CD8-positive, alpha-beta memory T cell (primary cell): ENCODE data around the gene PLXNB1. TPM values are rescaled to one million over a fixed set of nuclear protein-coding genes. Genes with fewer than 3 reads are reported as not detected.

Experiments used
- CTCF ChIA-PET: fragments of 350-600 bp; sonication (Branson Sonifier 250); formaldehyde crosslinking; loops from one replicate; lab custom pipeline; 2021; ENCODE audit warnings: antibody characterized with exemption; lab: Charles Lee
- POLR2A ChIA-PET: fragments of 350-600 bp; sonication (Branson Sonifier 250); formaldehyde crosslinking; loops from one replicate; lab custom pipeline; 2021; ENCODE audit warnings: antibody characterized with exemption; lab: Charles Lee
- DNase-seq, 5 donors: peaks; one replicate each; pipeline versions ENCODE4 v3.0.0 to v3.0.0-alpha.2; 2020 to 2022; ENCODE audit warnings: mixed read lengths in 1 of 5
- H3K27ac ChIP-seq: one replicate; pipeline ENCODE4 v1.7.0; 2013; ENCODE audit warnings: low read depth, mild to moderate bottlenecking, low read length, moderate library complexity
- H3K27me3 ChIP-seq: 2 replicates; pipeline ENCODE4 v1.7.0; 2013; ENCODE audit warnings: low read length, mild to moderate bottlenecking; ENCODE audit not compliant: insufficient read depth, poor library complexity, severe bottlenecking
- H3K36me3 ChIP-seq: 2 replicates; pipeline ENCODE4 v1.7.0; 2013; ENCODE audit warnings: mild to moderate bottlenecking, low read length, moderate library complexity; ENCODE audit not compliant: insufficient read depth
- H3K4me1 ChIP-seq: 2 replicates; pipeline ENCODE4 v1.7.0; 2013; ENCODE audit warnings: mild to moderate bottlenecking, low read length, moderate library complexity; ENCODE audit not compliant: insufficient read depth
- H3K4me3 ChIP-seq: 2 replicates; pipeline ENCODE4 v1.7.0; 2013; ENCODE audit warnings: mild to moderate bottlenecking, low read length
- H3K9me3 ChIP-seq: 2 replicates; pipeline ENCODE4 v1.7.0; 2013; ENCODE audit warnings: mild to moderate bottlenecking, low read length
- H3K27ac Mint-ChIP-seq, 8 donors: one replicate each; pipeline ENCODE4 v1.8.0; 2020 to 2021; ENCODE audit warnings: mixed read lengths in 8 of 8, mild to moderate bottlenecking in 6 of 8, inconsistent platforms in 3 of 8, moderate library complexity in 3 of 8
- H3K27me3 Mint-ChIP-seq, 2 donors: one replicate each; pipeline ENCODE4 v1.8.0; 2020 to 2021; ENCODE audit warnings: mixed read lengths in 2 of 2, mild to moderate bottlenecking in 1 of 2, moderate library complexity in 1 of 2
- H3K36me3 Mint-ChIP-seq, 3 donors: one replicate each; pipeline ENCODE4 v1.8.0; 2020 to 2021; ENCODE audit warnings: mixed read lengths in 3 of 3, inconsistent platforms in 1 of 3, mild to moderate bottlenecking in 1 of 3
- H3K4me1 Mint-ChIP-seq, 3 donors: one replicate each; pipeline ENCODE4 v1.8.0; 2020 to 2021; ENCODE audit warnings: mixed read lengths in 3 of 3, inconsistent platforms in 1 of 3, mild to moderate bottlenecking in 1 of 3
- H3K4me3 Mint-ChIP-seq, 7 donors: one replicate each; pipeline ENCODE4 v1.8.0; 2020 to 2021; ENCODE audit warnings: mixed read lengths in 7 of 7, mild to moderate bottlenecking in 6 of 7, moderate library complexity in 4 of 7, inconsistent platforms in 2 of 7
- H3K9me3 Mint-ChIP-seq, 5 donors: one replicate each; pipeline ENCODE4 v1.8.0; 2020 to 2022; ENCODE audit warnings: mixed read lengths in 5 of 5, mild to moderate bottlenecking in 3 of 5, moderate library complexity in 2 of 5, inconsistent platforms in 1 of 5
- polyA plus RNA-seq: library from polyadenylated mRNA; unstranded; fragments of 300-500 nt; fragmentation: Illumina TruSeq; gene quantifications from one replicate; pipeline ENCODE4 v1.2.3, GENCODE V29; 2021
- total RNA-seq, 2 experiments: library from RNA; stranded (reverse); gene quantifications; one replicate each; pipeline ENCODE4 v1.2.3, GENCODE V29; 2021

Gene PLXNB1
- total and polyA plus RNA-seq, 3 experiments from 2014 or later, result 0.30 to 5.5 (median 3.1) TPM

DNA sequence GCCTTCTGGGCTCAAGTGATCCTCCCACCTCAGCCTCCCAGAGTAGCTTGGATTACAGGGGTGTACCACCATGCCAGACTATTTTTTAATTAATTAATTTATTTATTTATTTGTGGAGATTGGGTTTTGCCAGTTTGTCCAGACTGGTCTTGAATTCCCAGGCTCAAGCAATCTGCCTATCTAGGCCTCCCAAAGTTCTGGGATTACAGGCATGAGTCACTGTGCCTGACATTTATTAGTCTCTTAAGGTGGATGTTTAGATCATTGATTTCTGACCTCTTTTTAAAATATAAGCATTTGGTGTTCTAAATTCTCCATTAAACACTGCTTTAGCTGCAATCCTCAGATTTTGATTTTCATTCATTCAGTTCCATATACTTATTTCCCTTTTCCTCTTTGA is 42.3 kb downstream of the PLXNB1 start:
- Mint-ChIP-seq H3K9me3 (no peaks in the 10 kb centered on the region), H3K27me3 (peaks cover 10 to 36% of the 10 kb centered on the region in 2 donors), H3K36me3 (no peaks in the 10 kb centered on the region), H3K4me1 (no peaks in the 10 kb centered on the region), H3K4me3 (no peak overlapping the region), H3K27ac (no peak overlapping the region)
- Histone ChIP-seq H3K9me3 (no peaks in the 10 kb centered on the region), H3K4me3 (no peak overlapping the region), H3K27ac (no peak overlapping the region), H3K27me3 (no peaks in the 10 kb centered on the region), H3K4me1 (no peaks in the 10 kb centered on the region), H3K36me3 (no peaks in the 10 kb centered on the region)
- POLR2A ChIA-PET, result no interaction called here
- CTCF ChIA-PET, result interaction anchor here (1.6 kb wide), 1 partner anchor 13 kb away, joined by 4 read pairs; no protein-coding TSS in a partner anchor
- no peak for DNase-seq

DNA sequence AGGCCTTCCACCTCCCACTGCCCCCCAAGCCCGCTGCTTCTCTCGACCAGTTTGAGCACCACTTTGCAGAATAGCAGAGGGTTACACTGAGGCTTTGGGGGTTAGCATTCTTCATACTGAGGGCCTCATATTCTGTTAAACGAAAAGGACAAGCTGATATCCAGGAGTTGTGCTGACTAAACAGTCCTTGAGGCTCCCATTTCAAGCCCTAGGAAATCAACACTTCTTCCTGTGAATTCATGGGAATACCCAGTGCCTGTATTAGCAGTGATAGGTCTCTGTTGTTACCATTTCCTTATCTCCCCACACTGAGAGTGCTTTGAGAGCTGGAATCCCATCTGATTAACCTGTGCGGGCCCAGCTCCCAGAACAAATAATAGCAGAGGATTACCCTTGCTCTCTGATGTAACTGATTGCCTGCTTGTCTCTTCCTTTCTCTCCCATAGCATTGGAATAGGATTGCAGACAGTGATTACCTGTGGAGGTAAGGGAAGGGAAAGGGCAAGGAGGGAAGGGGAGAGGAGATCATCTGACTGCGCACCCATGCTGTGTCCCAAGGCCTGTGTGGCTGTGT is 56.9 kb downstream of the PLXNB1 start:
- POLR2A ChIA-PET, result no interaction called here
- Histone ChIP-seq H3K36me3 (no peaks in the 10 kb centered on the region), H3K4me3 (no peak overlapping the region), H3K27me3 (no peaks in the 10 kb centered on the region), H3K9me3 (no peaks in the 10 kb centered on the region), H3K27ac (no peak overlapping the region), H3K4me1 (no peaks in the 10 kb centered on the region)
- Mint-ChIP-seq H3K4me3 (no peak overlapping the region), H3K27ac (no peak overlapping the region), H3K36me3 (no peaks in the 10 kb centered on the region), H3K27me3 (peaks cover 0 to 1% of the 10 kb centered on the region in 2 donors), H3K4me1 (no peaks in the 10 kb centered on the region), H3K9me3 (no peaks in the 10 kb centered on the region)
- DNase-seq, result no peak
- CTCF ChIA-PET, result interaction anchor here (1.2 kb wide), 1 partner anchor 63 kb away, joined by 4 read pairs; no protein-coding TSS in a partner anchor

DNA sequence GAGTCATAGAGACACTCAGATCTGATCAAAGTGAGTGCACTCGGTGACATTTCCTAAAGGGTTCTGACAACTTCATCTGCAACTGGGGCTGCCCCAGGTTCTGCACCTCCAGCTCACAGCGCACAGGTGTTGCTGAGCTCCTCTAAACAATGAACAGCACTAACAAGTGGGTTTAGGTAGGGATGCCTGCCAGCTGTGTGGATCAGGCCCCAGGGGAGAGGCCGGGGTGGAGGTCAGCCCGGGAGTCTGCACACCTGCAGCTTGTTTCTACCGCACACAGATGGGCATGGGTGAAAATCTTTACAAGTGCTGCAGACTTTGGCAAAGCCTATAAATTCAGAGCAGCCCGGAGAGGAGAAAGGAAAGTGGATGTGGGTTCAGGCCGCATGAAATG is 57.5 kb downstream of the PLXNB1 start:
- ChIA-PET CTCF (interaction anchor here (1.2 kb wide), 1 partner anchor 64 kb away, joined by 4 read pairs; no protein-coding TSS in a partner anchor), POLR2A (no interaction called here)
- Histone ChIP-seq H3K4me1 (no peaks in the 10 kb centered on the region), H3K36me3 (no peaks in the 10 kb centered on the region), H3K9me3 (no peaks in the 10 kb centered on the region), H3K4me3 (no peak overlapping the region), H3K27ac (no peak overlapping the region), H3K27me3 (no peaks in the 10 kb centered on the region)
- Mint-ChIP-seq H3K27me3 (peaks cover 0 to 1% of the 10 kb centered on the region in 2 donors), H3K4me1 (no peaks in the 10 kb centered on the region), H3K9me3 (no peaks in the 10 kb centered on the region), H3K27ac (no peak overlapping the region), H3K36me3 (no peaks in the 10 kb centered on the region), H3K4me3 (no peak overlapping the region)
- DNase-seq, result no peak

DNA sequence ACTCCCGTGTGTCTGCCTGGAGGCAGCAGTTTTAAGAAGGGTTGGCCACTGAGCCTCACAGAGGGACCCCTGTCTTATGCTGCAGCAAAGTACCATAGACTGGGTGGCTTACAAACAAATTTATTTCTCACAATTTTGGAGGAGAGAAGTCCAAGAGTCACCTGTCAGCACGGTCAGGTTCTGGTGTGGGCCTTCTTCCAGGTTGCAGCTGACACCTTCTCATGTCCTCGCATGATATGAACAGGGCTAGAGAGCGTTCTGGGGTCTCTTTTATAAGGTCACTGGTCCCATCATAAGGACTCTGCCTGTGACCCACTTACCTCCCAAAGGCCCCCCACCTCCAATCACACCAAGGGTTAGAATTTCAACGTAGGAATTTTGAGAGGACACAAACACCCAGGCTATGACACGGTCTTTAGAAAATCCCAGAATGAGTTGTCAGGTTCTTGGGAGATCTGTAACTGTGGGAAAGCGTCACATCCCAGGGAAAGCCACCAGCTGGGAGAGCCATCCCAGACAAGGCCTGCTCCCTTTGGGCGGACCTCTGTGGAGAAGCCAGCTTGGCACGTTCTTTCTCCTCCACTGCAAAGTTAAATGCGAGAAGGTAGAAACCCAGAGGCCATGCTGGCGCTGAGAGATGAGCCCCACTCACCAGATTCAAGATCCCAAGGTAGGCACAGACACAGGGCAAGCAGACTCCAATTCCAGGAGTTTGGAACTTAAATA is 58.1 kb downstream of the PLXNB1 start, which contains the start of gene FBXW12:
Gene FBXW12, plus strand, starts transcription at position 569 of the 726 bp plus-strand sequence. CDS start 549 bp downstream, outside the sequence.
- no peaks in the 10 kb centered on the region for H3K27me3 ChIP-seq
- Mint-ChIP-seq H3K9me3 (no peaks in the 10 kb centered on the region), H3K27me3 (peaks cover 0 to 1% of the 10 kb centered on the region in 2 donors), H3K4me3 (no peak within 1 kb of the TSS), H3K27ac (peak within 1 kb of the TSS in 1 of 8 donors; percentile 2), H3K36me3 (no peaks in the 10 kb centered on the region), H3K4me1 (no peaks in the 10 kb centered on the region)
- CTCF ChIA-PET, result interaction anchor here (1.2 kb wide), 1 partner anchor 64 kb away, joined by 4 read pairs; no protein-coding TSS in a partner anchor
- H3K36me3 ChIP-seq, result no peaks in the 10 kb centered on the region
- no peaks in the 10 kb centered on the region for H3K9me3 ChIP-seq
- H3K4me1 ChIP-seq, result no peaks in the 10 kb centered on the region
- no peak within 1 kb of the TSS for H3K27ac ChIP-seq
- H3K4me3 ChIP-seq, result no peak within 1 kb of the TSS
- no peak for DNase-seq
- POLR2A ChIA-PET, result no interaction called here

DNA sequence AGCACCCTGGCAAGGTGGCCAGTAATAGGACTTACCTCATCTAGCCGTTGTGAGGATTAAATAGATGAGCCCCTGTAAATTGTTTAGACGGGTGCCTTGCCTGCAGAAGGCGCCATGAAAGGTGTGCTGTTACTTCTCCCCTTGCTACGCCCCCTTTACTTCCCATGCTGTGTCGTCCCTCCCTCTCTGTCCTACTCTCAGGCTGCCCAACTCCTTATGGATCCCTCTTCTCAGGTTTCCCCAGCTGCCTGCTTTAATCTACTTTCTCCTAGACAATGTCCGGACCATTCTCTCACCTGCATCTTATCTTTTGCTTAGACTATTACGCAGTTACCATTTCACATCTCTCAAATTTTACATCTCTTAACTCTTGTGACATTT is 59.6 kb downstream of the PLXNB1 start:
- peaks cover 0 to 1% of the 10 kb centered on the region in 2 donors for H3K27me3 Mint-ChIP-seq
- H3K9me3 ChIP-seq, result no peaks in the 10 kb centered on the region
- DNase-seq, result no peak
- no peak overlapping the region for H3K27ac ChIP-seq
- H3K36me3 Mint-ChIP-seq, result no peaks in the 10 kb centered on the region
- peak overlapping the region in 1 of 8 donors; percentile 53 for H3K27ac Mint-ChIP-seq
- no peak overlapping the region for H3K4me3 Mint-ChIP-seq
- H3K4me1 ChIP-seq, result no peaks in the 10 kb centered on the region
- no peaks in the 10 kb centered on the region for H3K9me3 Mint-ChIP-seq
- no peaks in the 10 kb centered on the region for H3K4me1 Mint-ChIP-seq
- ChIA-PET POLR2A (no interaction called here), CTCF (no interaction called here)
- H3K36me3 ChIP-seq, result no peaks in the 10 kb centered on the region
- H3K27me3 ChIP-seq, result no peaks in the 10 kb centered on the region
- H3K4me3 ChIP-seq, result no peak overlapping the region

DNA sequence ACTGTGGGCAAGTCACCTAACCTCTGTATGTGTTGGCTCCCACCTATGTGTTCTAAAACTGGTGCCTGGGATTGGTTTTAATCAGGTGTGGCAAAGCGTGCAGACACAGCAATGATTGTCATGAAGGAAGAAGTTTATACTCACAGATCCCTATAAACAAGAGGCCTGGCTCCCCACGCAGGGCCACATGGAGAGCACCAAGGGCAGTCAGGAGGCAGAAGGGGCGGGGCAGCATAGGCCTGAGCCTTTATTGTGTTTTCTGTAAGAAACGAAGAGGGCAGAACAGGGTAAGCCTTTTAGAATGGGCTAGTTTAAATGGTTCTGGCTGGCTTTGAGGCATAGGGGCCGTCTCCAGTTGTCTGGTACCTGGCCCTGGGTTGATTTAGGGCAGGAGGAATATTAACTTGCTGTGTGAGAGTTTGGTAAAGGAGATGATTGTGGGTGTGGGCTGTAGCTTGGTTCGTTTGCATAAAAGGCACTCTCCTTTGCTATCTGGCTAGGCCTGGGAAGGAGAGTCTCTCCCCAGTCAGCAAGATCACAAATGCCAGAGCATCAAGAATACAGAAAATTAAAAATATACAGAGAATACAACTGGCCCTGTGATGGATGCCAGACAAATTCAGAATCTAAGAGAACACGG is 60.1 kb downstream of the PLXNB1 start:
- H3K4me3 ChIP-seq, result no peak overlapping the region
- no peak overlapping the region for H3K27ac ChIP-seq
- POLR2A ChIA-PET, result no interaction called here
- Mint-ChIP-seq H3K27me3 (peaks cover 0 to 1% of the 10 kb centered on the region in 2 donors), H3K4me1 (no peaks in the 10 kb centered on the region), H3K36me3 (no peaks in the 10 kb centered on the region), H3K4me3 (no peak overlapping the region), H3K9me3 (no peaks in the 10 kb centered on the region), H3K27ac (no peak overlapping the region)
- no peaks in the 10 kb centered on the region for H3K4me1 ChIP-seq
- no peaks in the 10 kb centered on the region for H3K27me3 ChIP-seq
- no peaks in the 10 kb centered on the region for H3K9me3 ChIP-seq
- H3K36me3 ChIP-seq, result no peaks in the 10 kb centered on the region
- no peak for DNase-seq
- CTCF ChIA-PET, result no interaction called here

DNA sequence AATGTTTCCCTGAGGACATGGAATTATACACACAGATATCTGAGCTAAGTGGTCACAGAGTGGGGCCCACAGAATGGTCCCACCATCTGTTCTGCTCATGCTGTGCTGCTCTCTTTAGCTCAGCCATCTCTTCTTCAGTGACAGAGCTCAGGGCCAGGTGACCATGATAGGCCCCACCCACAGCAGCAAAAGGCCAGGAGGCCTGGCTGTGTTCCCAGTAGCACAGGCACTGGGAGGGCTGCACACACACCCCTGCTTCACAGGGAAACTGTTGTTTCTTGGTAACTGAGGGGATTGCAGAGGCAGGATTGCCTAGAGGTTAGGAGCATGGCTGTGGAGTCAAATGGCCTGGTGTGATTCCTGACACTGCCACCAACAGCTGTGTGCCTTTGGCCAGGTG is 62.7 kb downstream of the PLXNB1 start:
- CTCF ChIA-PET, result no interaction called here
- H3K36me3 ChIP-seq, result no peaks in the 10 kb centered on the region
- H3K27me3 Mint-ChIP-seq, result peaks cover under 1 to 1% of the 10 kb centered on the region in 2 donors
- peaks cover 0 to 2% (median 0%) of the 10 kb centered on the region in 3 donors for H3K36me3 Mint-ChIP-seq
- no peak overlapping the region for H3K4me3 ChIP-seq
- no peaks in the 10 kb centered on the region for H3K27me3 ChIP-seq
- no peaks in the 10 kb centered on the region for H3K4me1 Mint-ChIP-seq
- H3K9me3 ChIP-seq, result no peaks in the 10 kb centered on the region
- H3K27ac ChIP-seq, result no peak overlapping the region
- DNase-seq, result no peak
- POLR2A ChIA-PET, result no interaction called here
- H3K4me3 Mint-ChIP-seq, result no peak overlapping the region
- peaks cover 0 to 2% (median 1%) of the 10 kb centered on the region in 5 donors for H3K9me3 Mint-ChIP-seq
- H3K4me1 ChIP-seq, result no peaks in the 10 kb centered on the region
- no peak overlapping the region for H3K27ac Mint-ChIP-seq

DNA sequence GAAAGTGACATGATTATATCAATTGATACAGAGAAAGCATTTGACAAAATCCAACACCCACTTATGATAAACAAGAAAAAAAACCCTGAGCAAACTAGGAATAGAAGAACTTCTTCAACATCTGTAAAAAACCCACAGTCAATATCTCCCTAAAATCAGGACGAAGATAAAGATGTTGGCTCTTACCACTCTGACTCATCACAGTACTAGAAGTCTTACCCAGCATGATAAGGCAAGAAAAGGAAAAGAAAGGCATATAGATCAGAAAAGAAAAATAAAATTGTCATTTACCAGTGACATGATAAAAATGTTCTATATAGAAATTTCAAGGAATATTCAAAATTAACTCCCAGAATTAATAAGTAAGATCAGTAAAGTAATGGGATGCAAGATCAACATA is 65.0 kb downstream of the PLXNB1 start:
- Histone ChIP-seq H3K27ac (no peak overlapping the region), H3K9me3 (no peaks in the 10 kb centered on the region), H3K4me1 (no peaks in the 10 kb centered on the region), H3K4me3 (no peak overlapping the region), H3K36me3 (no peaks in the 10 kb centered on the region), H3K27me3 (no peaks in the 10 kb centered on the region)
- CTCF ChIA-PET, result no interaction called here
- Mint-ChIP-seq H3K4me1 (no peaks in the 10 kb centered on the region), H3K27ac (peak overlapping the region in 1 of 8 donors; percentile 9), H3K4me3 (no peak overlapping the region), H3K9me3 (peaks cover 7 to 16% (median 9%) of the 10 kb centered on the region in 5 donors), H3K27me3 (peaks cover 5 to 8% of the 10 kb centered on the region in 2 donors), H3K36me3 (peaks cover 0 to 12% (median 0%) of the 10 kb centered on the region in 3 donors)
- DNase-seq, result no peak
- POLR2A ChIA-PET, result no interaction called here
